Stimulated activated effector memory CD8-positive, alpha-beta T cell treated with anti-CD3 and anti-CD28 coated beads, Interleukin-12 subunit alpha, Interleukin-12 subunit beta, amount 100 ng/mL, for 72 hours (primary cell): ENCODE results near the gene CYBB.
A peak's percentile ranks its signal among the peaks of the same experiment; 100 is the strongest.

ENCODE experiments used
- ATAC-seq: fragments of 150-1000 bp; cut with Tn5 transposase; 2 replicates; pipeline ENCODE4 v1.10.0; 2021
- DNase-seq, 2 donors: peaks; one replicate each; pipeline ENCODE4 v3.0.0; 2021 to 2022; ENCODE audit warnings: low spot score in 2 of 2
- H3K27ac Mint-ChIP-seq: one replicate; pipeline ENCODE4 v1.8.0; 2022; ENCODE audit warnings: mild to moderate bottlenecking, mixed read lengths
- H3K36me3 Mint-ChIP-seq: one replicate; pipeline ENCODE4 v1.8.0; 2022; ENCODE audit warnings: mild to moderate bottlenecking, mixed read lengths
- H3K4me1 Mint-ChIP-seq: one replicate; pipeline ENCODE4 v1.8.0; 2022; ENCODE audit warnings: mixed read lengths
- H3K4me3 Mint-ChIP-seq: one replicate; pipeline ENCODE4 v1.8.0; 2022; ENCODE audit warnings: mild to moderate bottlenecking, mixed read lengths
- H3K9me3 Mint-ChIP-seq: one replicate; pipeline ENCODE4 v1.8.0; 2022; ENCODE audit warnings: mixed read lengths

CYBB gene

DNA sequence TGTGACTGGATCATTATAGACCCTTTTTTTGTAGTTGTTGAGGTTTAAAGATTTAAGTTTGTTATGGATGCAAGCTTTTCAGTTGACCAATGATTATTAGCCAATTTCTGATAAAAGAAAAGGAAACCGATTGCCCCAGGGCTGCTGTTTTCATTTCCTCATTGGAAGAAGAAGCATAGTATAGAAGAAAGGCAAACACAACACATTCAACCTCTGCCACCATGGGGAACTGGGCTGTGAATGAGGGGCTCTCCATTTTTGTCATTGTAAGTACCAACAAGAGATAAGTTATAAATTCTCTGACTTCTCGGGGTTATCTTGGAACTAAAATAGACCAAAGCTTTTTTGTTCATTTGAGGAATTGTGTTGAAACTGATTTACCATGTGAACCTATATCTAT lies at the start of gene CYBB:
Gene CYBB, plus strand, starts transcription at position 203 of the 400 bp plus-strand sequence. Its CDS starts 19 bp downstream, at position 222.
- Mint-ChIP-seq H3K27ac (no peak within 1 kb of the TSS), H3K4me3 (no peak within 1 kb of the TSS), H3K4me1 (peaks cover 19% of the 10 kb centered on the region), H3K36me3 (no peaks in the 10 kb centered on the region), H3K9me3 (no peaks in the 10 kb centered on the region)
- ATAC-seq = no peak
- DNase-seq = no peak

DNA sequence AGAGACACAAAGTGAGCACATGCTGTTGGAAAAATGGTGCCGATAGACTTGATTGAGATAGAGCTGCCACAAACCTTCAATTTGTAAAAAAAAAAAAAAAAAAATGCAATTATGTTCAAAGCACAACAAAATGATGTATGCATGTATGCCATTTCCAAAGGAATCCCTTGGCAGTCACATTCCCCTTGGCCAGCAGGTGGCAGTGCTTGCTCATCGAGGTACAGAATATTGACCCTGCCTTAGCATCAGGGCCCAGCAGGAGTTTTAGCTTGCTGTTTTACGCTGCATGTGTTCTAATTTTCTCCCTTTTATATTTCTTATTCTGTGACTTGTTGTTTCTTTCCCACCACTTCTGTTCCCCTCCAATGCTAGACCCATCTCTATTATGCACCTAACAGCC lies 34.5 kb upstream of the CYBB start:
- ATAC-seq = peak; percentile 49
- DNase-seq = peak; percentile 31 to 69
- H3K4me3 Mint-ChIP-seq = peak overlapping the region; percentile 27
- peak overlapping the region; percentile 71 for H3K27ac Mint-ChIP-seq
- no peaks in the 10 kb centered on the region for H3K36me3 Mint-ChIP-seq
- H3K4me1 Mint-ChIP-seq = peaks cover 17% of the 10 kb centered on the region
- H3K9me3 Mint-ChIP-seq = no peaks in the 10 kb centered on the region

DNA sequence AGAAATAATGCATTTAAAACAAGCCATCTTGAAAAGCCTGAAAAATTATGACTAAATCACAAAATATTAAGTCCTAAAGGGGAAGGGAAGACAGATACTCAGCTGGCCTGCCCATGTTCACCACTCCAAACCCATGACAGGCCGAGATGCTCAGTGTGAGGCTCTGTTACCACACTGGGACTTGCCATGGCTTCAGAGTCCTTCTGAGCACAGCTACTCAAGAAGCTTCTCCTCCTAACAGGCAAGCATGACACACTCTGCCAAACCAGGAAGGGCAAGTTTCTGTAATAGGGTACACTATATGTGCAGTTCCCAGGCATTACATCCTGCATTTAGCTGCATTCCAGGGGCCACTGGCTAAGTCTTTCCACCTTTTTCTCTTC lies 34.0 kb upstream of the CYBB start:
- H3K27ac Mint-ChIP-seq = peak overlapping the region; percentile 71

DNA sequence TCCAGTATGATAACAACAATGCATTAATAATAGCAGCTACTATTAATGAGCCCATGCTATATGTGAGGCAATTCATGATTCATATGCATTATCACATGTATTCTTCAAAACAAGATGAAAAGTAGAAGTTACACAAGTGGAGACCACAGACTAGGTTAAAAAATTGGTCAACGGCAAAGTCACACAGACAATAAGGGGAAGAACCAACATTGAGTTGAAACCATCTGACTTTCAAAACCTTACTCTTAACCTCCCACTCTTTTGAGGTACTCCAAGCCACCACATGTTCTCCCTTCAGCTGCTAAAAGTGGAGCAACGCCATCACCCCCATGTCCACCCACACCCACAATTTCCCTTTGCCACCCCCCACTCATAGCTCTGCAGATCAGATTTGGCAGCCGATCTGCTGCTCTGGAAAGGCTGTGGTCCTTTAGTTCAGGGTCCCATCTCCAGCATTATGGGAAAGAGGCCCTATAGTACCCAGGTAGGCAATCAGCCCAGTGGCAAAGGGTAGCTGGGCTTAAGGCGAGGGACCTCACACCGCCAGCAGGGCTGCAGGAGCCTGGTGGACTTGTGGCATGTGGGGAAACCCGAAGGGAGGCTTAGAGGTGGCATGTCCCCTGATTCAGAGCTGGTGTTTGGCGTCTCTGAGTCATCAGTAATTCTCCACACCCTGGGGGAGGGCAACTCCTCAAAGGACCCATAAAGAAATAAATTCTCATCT lies 33.5 kb upstream of the CYBB start:
- Mint-ChIP-seq H3K9me3 (no peaks in the 10 kb centered on the region), H3K4me3 (peak overlapping the region; percentile 27), H3K27ac (peak overlapping the region; percentile 71), H3K36me3 (no peaks in the 10 kb centered on the region), H3K4me1 (peaks cover 17% of the 10 kb centered on the region)
- DNase-seq (peak; percentile 12 to 61), ATAC-seq (peak; percentile 92)

More for the DNA sequence above, 34.0 kb upstream of the CYBB start:
- ATAC-seq (peak; percentile 66), DNase-seq (peak in 1 of 2 donors; percentile 47)
- Mint-ChIP-seq H3K4me3 (peak overlapping the region; percentile 27), H3K9me3 (no peaks in the 10 kb centered on the region), H3K36me3 (no peaks in the 10 kb centered on the region), H3K4me1 (peaks cover 17% of the 10 kb centered on the region)

DNA sequence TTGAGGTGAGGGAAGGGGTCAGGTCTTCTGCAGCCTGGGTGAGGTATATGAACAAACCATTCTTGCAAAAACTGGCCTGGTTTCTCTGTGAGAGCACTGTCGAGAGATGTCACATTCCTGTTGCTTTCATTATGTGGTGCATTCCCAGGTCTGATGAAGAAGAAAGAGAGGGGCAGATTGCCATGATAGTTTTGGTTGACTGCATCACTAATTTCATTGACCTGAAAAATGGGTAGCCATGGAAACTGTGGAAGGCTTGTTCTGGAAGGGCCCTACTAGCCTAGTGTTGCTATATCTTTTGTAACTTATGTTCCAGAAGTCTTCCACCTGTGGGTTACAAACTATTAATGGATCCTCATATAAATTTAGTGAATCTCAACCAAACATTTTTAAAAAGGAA lies 32.9 kb upstream of the CYBB start:
- peak overlapping the region; percentile 27 for H3K4me3 Mint-ChIP-seq
- no peak overlapping the region for H3K27ac Mint-ChIP-seq

DNA sequence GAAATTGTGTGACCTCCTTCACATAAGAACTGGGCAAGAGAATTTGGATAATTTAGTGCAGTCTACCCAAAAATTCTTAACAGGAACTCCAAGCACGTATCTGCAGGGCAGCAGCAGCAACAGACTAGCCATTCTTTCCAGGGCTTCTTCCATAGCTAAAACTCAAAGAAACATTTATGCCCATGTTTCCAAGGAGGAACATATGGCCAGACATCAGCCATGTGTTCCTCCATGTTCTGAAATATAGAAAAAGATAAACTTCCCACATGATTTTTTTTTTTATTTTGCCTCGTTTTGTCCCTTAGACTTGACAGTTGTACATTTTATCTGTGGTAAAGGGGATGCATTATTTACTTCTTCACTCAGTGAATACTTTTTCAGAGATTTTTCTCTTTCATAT lies 27.6 kb upstream of the CYBB start:
- H3K9me3 Mint-ChIP-seq = no peaks in the 10 kb centered on the region
- no peak overlapping the region for H3K27ac Mint-ChIP-seq
- no peaks in the 10 kb centered on the region for H3K4me1 Mint-ChIP-seq
- DNase-seq = no peak
- H3K4me3 Mint-ChIP-seq = no peak overlapping the region
- ATAC-seq = no peak
- H3K36me3 Mint-ChIP-seq = no peaks in the 10 kb centered on the region

More for the DNA sequence above, 32.9 kb upstream of the CYBB start:
- H3K4me1 Mint-ChIP-seq = peaks cover 17% of the 10 kb centered on the region
- no peaks in the 10 kb centered on the region for H3K9me3 Mint-ChIP-seq
- ATAC-seq (no peak), DNase-seq (no peak)
- no peaks in the 10 kb centered on the region for H3K36me3 Mint-ChIP-seq

DNA sequence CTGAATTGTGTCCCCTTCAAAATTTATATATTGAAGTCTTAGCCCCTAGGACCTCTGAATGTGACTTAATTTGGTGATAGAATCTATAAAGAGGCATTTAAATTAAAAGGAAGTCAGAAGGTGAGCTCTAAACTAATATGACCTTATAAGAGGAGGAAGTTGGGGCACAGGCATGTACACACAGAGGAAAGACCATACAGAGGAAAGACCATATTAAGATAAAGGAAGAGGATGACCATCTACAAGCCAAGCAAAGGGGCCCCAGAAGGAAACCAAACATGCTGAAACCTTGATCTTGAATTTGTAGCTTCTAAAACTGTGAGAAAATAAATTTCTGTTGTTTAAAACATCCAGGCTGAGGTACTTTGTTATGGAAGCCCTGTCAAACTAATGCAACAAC lies 26.9 kb upstream of the CYBB start:
- Mint-ChIP-seq H3K36me3 (no peaks in the 10 kb centered on the region), H3K4me3 (no peak overlapping the region), H3K27ac (no peak overlapping the region), H3K9me3 (no peaks in the 10 kb centered on the region), H3K4me1 (no peaks in the 10 kb centered on the region)
- no peak for DNase-seq
- no peak for ATAC-seq

DNA sequence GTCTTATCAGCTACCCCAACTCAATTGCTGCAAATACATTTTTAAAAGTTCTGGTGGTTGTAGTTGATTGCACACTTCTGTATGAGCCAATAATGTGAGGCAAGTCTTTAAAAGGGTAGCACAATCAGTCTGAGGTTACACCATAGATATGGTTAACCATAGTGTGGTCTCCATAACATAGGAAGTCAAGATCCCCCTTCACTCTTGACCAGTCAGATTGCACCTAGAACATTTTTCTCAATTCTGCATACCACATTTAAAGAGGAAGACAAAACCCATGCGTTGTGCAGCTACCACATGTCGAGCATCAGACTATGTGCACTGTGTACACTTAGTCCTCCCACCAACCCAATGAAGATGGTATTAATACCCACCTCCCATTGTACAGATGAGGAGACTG lies 26.5 kb upstream of the CYBB start:
- H3K27ac Mint-ChIP-seq = no peak overlapping the region
- no peaks in the 10 kb centered on the region for H3K4me1 Mint-ChIP-seq
- no peak for DNase-seq
- H3K36me3 Mint-ChIP-seq = no peaks in the 10 kb centered on the region
- no peak overlapping the region for H3K4me3 Mint-ChIP-seq
- ATAC-seq = peak; percentile 78
- H3K9me3 Mint-ChIP-seq = no peaks in the 10 kb centered on the region

DNA sequence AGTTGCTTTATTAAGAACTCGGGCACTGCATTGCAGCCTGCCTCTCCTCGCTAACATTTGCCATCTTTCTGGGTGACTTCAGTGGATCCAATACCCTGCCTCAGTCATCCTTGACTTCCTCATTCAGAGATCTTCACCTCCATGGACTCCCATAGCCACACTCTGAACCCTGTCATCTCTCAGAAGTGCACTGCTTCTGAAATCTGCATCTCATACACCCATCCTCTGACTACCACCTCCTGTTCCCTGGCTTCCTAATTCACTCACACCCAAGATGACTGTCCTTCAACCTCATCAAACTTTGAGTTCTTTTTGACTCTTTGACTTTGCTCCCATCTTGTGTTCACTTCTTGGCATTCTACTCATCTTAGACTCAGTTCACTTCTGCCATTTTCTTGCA lies 25.3 kb upstream of the CYBB start:
- DNase-seq = no peak
- peak; percentile 89 for ATAC-seq
- H3K4me3 Mint-ChIP-seq = no peak overlapping the region
- H3K4me1 Mint-ChIP-seq = no peaks in the 10 kb centered on the region
- no peak overlapping the region for H3K27ac Mint-ChIP-seq
- H3K36me3 Mint-ChIP-seq = no peaks in the 10 kb centered on the region
- no peaks in the 10 kb centered on the region for H3K9me3 Mint-ChIP-seq

DNA sequence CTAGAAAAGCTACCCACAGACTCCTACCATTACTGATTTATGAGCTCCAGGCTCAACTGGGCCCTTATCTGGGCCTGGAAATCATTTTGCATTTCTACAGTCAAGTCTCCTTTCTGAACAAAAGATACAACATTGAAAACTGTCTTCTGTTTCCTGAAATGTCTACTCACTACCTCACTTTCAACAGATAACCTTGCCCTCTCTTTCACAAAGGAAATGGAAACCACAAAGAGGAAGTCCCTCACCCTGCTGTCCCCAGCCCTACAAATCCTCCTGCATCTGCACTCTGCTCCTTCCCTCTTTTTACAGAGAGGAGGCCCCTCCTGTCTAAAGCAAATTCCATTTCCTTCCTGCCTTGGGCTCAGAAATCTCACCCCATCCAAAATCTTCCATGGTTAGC lies 24.8 kb upstream of the CYBB start:
- no peaks in the 10 kb centered on the region for H3K9me3 Mint-ChIP-seq
- ATAC-seq = peak; percentile 80
- H3K4me3 Mint-ChIP-seq = no peak overlapping the region
- DNase-seq = peak in 1 of 2 donors; percentile 49
- no peak overlapping the region for H3K27ac Mint-ChIP-seq
- no peaks in the 10 kb centered on the region for H3K36me3 Mint-ChIP-seq
- no peaks in the 10 kb centered on the region for H3K4me1 Mint-ChIP-seq

DNA sequence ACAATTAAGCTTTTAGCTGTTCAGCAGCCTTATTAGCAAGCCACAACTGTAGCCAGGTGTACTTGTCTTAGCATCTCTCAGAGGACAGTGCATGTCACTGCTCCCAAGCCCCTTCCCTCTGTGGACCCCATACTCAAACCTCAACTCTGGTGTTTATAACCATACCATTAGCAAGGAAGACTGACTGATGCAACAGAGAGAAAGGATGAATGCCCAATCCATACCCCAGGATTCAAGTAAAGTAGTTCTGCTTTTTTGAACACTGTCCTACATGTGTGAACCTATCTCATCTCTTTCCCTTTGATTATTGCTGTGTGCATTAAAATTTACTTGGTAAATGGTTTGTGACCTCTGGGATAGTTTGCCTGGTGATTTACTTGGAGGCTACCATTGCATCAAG lies 22.8 kb upstream of the CYBB start:
- DNase-seq = no peak
- no peaks in the 10 kb centered on the region for H3K9me3 Mint-ChIP-seq
- H3K36me3 Mint-ChIP-seq = no peaks in the 10 kb centered on the region
- no peak overlapping the region for H3K4me3 Mint-ChIP-seq
- no peak for ATAC-seq
- H3K4me1 Mint-ChIP-seq = no peaks in the 10 kb centered on the region
- H3K27ac Mint-ChIP-seq = no peak overlapping the region

DNA sequence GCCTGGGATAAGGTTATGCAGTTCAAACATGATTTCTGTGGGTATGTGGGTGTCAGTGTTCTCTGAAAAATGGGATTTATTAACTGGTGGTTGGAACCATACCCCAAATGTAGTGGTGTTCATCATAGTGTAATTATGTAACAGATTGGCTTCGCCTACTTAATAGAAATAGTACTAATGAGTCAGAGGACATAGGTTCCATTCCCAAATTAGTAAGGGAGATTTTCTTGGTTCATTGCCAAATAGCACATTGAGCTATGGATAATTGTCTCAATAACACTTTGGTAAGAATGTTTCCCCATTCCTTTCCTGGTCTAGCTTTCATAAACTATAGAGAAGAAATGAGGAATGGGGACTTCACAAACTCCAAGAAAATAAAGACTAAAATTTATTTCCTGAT lies 20.5 kb upstream of the CYBB start:
- DNase-seq (no peak), ATAC-seq (no peak)
- Mint-ChIP-seq H3K9me3 (no peaks in the 10 kb centered on the region), H3K4me3 (no peak overlapping the region), H3K36me3 (no peaks in the 10 kb centered on the region), H3K27ac (no peak overlapping the region), H3K4me1 (no peaks in the 10 kb centered on the region)

DNA sequence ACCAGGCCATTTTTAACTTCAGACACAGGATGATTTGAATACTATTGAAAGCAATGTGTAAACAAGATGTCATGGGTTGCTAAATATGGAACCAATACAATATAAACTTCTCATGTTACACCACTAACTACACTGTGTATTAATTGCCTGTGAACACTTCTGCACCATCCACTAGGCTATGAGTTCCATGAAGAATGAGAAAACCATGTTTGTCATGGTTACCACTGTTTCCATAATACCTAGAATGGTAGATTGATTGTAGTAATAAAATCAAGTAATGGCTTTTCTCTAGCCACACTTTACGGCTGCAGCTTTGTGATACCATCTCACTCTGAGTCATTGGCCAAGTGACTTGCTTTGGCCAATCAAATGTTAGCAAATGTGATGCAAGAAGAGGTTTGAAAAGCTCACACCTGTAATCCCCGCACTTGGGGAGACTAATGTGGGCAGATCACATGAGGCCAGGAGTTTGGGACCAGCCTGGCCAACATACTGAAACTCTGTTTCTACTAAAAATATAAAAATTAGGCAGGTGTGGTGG lies 19.9 kb upstream of the CYBB start:
- Mint-ChIP-seq H3K27ac (no peak overlapping the region), H3K9me3 (no peaks in the 10 kb centered on the region), H3K4me1 (no peaks in the 10 kb centered on the region), H3K36me3 (no peaks in the 10 kb centered on the region), H3K4me3 (no peak overlapping the region)
- DNase-seq = no peak
- peak; percentile 19 for ATAC-seq

DNA sequence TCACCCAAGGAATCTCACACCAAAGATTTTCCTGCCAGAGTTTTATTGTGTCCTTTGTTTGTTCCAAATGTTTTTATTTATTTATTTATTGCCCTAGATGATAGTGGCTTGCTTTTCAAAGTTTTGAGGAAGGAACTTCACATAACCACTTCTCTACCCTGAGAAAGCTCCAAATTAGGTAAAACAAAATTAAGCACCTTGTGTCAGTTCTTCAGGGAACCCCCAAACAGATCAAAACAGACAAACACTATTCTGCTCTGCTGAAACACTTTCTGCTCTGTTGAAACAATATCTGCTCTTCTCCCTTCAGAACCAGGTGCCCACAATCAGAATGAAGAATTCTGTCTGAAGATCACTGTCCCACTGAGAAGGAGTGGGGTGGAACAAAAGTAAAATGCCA lies 16.5 kb upstream of the CYBB start:
- Mint-ChIP-seq H3K4me1 (peaks cover 7% of the 10 kb centered on the region), H3K36me3 (no peaks in the 10 kb centered on the region), H3K27ac (no peak overlapping the region), H3K9me3 (no peaks in the 10 kb centered on the region), H3K4me3 (no peak overlapping the region)
- DNase-seq = no peak
- ATAC-seq = no peak

DNA sequence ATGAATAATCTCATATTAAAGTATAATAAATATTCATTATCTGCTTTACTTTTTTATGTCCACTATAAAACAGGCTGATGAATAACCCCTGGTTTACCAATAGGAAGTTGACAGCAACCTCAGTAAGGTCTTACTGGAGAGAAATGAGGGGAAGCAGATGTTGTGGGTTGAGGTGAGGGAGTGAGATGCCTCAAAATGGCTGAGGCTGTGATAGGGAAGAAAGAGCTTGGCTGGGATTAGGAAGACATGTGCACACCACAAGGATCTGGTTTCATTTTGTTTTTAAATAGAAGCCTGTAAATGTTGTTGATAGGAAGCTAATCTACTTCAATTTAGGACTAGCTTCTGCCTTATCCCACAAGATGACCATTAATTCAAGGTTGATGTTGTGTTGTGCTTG lies 14.4 kb upstream of the CYBB start:
- no peak overlapping the region for H3K4me3 Mint-ChIP-seq
- ATAC-seq (no peak), DNase-seq (no peak)
- no peaks in the 10 kb centered on the region for H3K36me3 Mint-ChIP-seq
- H3K9me3 Mint-ChIP-seq = no peaks in the 10 kb centered on the region
- H3K27ac Mint-ChIP-seq = no peak overlapping the region
- peaks cover 7% of the 10 kb centered on the region for H3K4me1 Mint-ChIP-seq

DNA sequence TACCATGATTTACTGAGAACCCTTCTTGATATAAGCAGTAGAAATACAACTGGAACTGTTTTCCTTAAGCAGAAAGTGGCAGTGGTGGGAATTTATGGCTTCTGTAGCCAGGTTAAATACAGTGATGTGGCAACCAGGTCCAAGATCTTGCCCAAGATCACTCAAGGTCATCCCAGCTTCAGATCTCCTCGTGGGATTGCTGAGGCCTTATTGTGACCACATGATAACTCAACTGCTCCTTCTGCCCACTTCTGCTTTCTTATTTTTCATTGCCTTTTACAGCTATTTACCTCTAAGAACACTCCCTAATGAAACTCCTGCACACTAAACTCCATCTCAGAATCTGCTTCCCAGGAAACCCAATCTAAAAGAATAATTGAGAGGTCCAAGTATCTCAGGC lies 12.4 kb upstream of the CYBB start:
- H3K4me3 Mint-ChIP-seq = no peak overlapping the region
- no peak for DNase-seq
- peaks cover 7% of the 10 kb centered on the region for H3K4me1 Mint-ChIP-seq
- H3K36me3 Mint-ChIP-seq = no peaks in the 10 kb centered on the region
- H3K9me3 Mint-ChIP-seq = no peaks in the 10 kb centered on the region
- no peak overlapping the region for H3K27ac Mint-ChIP-seq
- ATAC-seq = no peak
